Measurements from ENCODE around the gene CST8. TPM values are rescaled to one million over a fixed set of nuclear protein-coding genes. Genes with fewer than 3 reads are reported as not detected.

Gene CST8
- total and polyA plus RNA-seq, 8 donors = not detected

DNA sequence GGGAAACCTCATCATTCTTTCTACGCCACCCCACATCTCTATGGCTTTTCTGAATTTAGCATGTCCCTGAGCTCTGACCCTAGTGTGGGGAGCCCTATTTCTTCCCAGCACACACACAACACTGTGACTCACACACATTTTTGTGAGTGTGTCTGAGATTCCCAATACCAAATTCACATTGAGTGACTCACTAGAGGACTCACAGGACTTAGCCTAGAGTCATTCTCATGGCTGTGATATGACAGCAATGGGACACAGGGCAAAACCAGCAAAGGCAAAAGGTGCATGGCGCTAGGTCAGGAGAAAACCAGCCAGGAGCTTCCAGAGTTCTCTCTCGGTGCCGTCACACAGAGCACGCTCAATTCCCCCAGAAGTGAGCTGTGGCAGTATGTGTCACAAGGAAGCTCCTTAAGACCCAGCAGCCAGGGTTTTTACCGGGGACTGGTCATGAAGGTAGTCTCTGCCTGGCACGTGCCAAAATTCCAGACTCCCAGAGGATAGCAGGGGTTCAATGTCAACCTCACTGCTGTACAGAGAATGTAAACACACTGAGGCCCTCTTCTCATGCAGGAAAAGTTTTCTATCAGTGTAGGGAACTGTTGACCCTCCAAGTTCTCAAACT is 45.2 kb upstream of the CST8 start:
- peak overlapping the region in 1 of 5 donors; percentile 3 for H3K27ac ChIP-seq
- H3K9me3 ChIP-seq = no peaks in the 10 kb centered on the region
- H3K4me1 ChIP-seq = no peaks in the 10 kb centered on the region
- intact Hi-C loops (cut with DNase I; ENCODE audit: low total_unique reads) = loop anchor here (10.0 kb wide), 1 partner anchor 159 kb away; the partner anchor contains the start of gene CST9
- DNase-seq = no peak
- H3K4me3 ChIP-seq = no peak overlapping the region
- TF ChIP-seq POLR2A (IDR thresholded peaks at IDR 0.05) (no peak), EP300 (IDR thresholded peaks at IDR 0.05) (no peak), CTCF (IDR thresholded peaks at IDR 0.05) (no peak), POLR2AphosphoS5 (IDR thresholded peaks at IDR 0.05) (peak in 1 of 3 donors; percentile 39)
- H3K27me3 ChIP-seq = no peaks in the 10 kb centered on the region
- 81 to 91% (median 89%) methylated on average over 6 to 7 of the region's 7 CpGs for WGBS, 5 donors
- H3K36me3 ChIP-seq = no peaks in the 10 kb centered on the region

DNA sequence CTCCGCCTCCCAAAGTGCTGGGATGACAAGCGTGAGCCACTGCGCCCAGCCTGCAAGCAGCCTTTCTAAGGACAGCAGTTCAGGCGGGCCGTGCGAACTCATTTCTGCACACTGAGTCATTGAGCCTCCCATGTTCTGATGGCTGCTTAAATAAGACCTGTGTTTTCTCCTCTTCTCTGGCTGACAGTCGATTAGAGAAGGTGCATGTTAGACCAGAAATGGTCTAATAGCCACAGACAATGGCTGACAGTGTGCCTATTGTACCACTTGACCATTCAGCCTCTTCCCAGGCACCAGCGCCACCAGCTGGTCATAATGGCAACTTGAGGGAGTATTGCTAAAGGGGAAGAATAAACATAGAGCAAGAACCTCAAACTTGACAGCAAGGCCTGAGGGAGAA is 44.4 kb upstream of the CST8 start:
- DNase-seq = peak; percentile 54 to 69

DNA sequence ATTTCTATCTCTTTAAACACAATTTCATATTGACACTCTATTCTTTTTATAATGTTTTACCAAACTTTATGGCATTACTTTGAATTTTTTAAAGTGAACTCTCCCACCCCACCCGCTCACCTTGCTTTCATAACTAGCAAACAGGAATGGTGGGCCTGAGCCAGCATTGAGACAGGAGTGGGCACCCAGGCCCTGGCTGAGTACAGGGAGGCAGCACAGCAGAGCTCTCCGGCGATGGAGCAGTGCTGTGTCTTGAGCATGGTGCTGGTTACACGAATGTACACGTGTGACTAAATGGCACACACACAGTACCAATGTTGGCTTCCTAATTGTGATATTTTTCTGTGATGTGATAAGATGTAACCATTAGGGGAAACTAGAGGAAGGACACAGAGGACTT is 42.8 kb upstream of the CST8 start:
- Histone ChIP-seq H3K36me3 (no peaks in the 10 kb centered on the region), H3K27me3 (peaks cover 0 to 19% (median 0%) of the 10 kb centered on the region in 3 donors), H3K4me1 (no peaks in the 10 kb centered on the region), H3K27ac (no peak overlapping the region), H3K9me3 (no peaks in the 10 kb centered on the region), H3K4me3 (no peak overlapping the region)
- intact Hi-C loops (cut with DNase I; ENCODE audit: low total_unique reads) = loop anchor here (10.0 kb wide), 1 partner anchor 157 kb away; the partner anchor contains the start of gene CST9
- TF ChIP-seq EP300 (IDR thresholded peaks at IDR 0.05) (no peak), POLR2AphosphoS5 (IDR thresholded peaks at IDR 0.05) (no peak), CTCF (IDR thresholded peaks at IDR 0.05) (no peak), POLR2A (IDR thresholded peaks at IDR 0.05) (no peak)
- WGBS, 5 donors = 87 to 96% (median 95%) methylated on average over 5 of the region's 5 CpGs
- no peak for DNase-seq

More for the DNA sequence above, 44.4 kb upstream of the CST8 start:
- Histone ChIP-seq H3K27ac (peak overlapping the region in 1 of 5 donors; percentile 3), H3K4me3 (no peak overlapping the region), H3K36me3 (no peaks in the 10 kb centered on the region), H3K9me3 (no peaks in the 10 kb centered on the region), H3K27me3 (peaks cover 0 to 5% (median 0%) of the 10 kb centered on the region in 3 donors), H3K4me1 (no peaks in the 10 kb centered on the region)
- no peak for TF ChIP-seq POLR2A (IDR thresholded peaks at IDR 0.05)
- peak in 1 of 3 donors; percentile 62 for TF ChIP-seq POLR2AphosphoS5 (IDR thresholded peaks at IDR 0.05)
- TF ChIP-seq CTCF (IDR thresholded peaks at IDR 0.05) = peak in 5 of 7 experiments; percentile 11 to 37 (median 25)
- no peak for TF ChIP-seq EP300 (IDR thresholded peaks at IDR 0.05)
- 67 to 80% (median 77%) methylated on average over 8 of the region's 8 CpGs for WGBS, 5 donors
- intact Hi-C loops (cut with DNase I; ENCODE audit: low total_unique reads) = loop anchor here (10.0 kb wide), 1 partner anchor 158 kb away; the partner anchor contains the start of gene CST9

- TF ChIP-seq POLR2A (IDR thresholded peaks at IDR 0.05) (no peak), EP300 (IDR thresholded peaks at IDR 0.05) (no peak), CTCF (IDR thresholded peaks at IDR 0.05) (no peak), POLR2AphosphoS5 (IDR thresholded peaks at IDR 0.05) (no peak)
- Histone ChIP-seq H3K4me3 (no peak overlapping the region), H3K27me3 (peaks cover 0 to 26% (median 0%) of the 10 kb centered on the region in 3 donors), H3K27ac (no peak overlapping the region), H3K4me1 (no peaks in the 10 kb centered on the region), H3K36me3 (no peaks in the 10 kb centered on the region), H3K9me3 (no peaks in the 10 kb centered on the region)
- WGBS, 5 donors = 27 to 62% (median 56%) methylated on average over 3 of the region's 3 CpGs
- intact Hi-C loops (cut with DNase I; ENCODE audit: low total_unique reads) = loop anchor here (10.0 kb wide), 1 partner anchor 155 kb away; the partner anchor contains the start of gene CST9
- DNase-seq = peak in 1 of 2 donors; percentile 41
Measured at GRCh38 chr20:23449421-23449820, 41.5 kb upstream of the CST8 start.
